Endodermal cell (in vitro differentiated cells): Measurements from ENCODE around the gene MS4A10. TPM values are rescaled to one million over a fixed set of nuclear protein-coding genes. Genes with fewer than 3 reads are reported as not detected.

ENCODE experiments used
- DNase-seq: peaks from one replicate; pipeline ENCODE4 v3.0.0-alpha.2; 2017
- H3K27ac ChIP-seq: 2 replicates; pipeline ENCODE4 v1.5.1; 2013; ENCODE audit warnings: mild to moderate bottlenecking, low read depth, low read length, moderate library complexity
- H3K27me3 ChIP-seq: 2 replicates; pipeline ENCODE4 v1.6.1; 2013; ENCODE audit warnings: mild to moderate bottlenecking, low read length, moderate library complexity; ENCODE audit not compliant: insufficient read depth, control insufficient read depth, poor library complexity, severe bottlenecking
- H3K36me3 ChIP-seq: 2 replicates; pipeline ENCODE4 v1.7.0; 2013; ENCODE audit warnings: mild to moderate bottlenecking, low read length, moderate library complexity; ENCODE audit not compliant: control insufficient read depth, insufficient read depth
- H3K4me1 ChIP-seq: one replicate; pipeline ENCODE4 v1.7.0; 2013; ENCODE audit warnings: low read length; ENCODE audit not compliant: control insufficient read depth, insufficient read depth
- H3K4me3 ChIP-seq: 2 replicates; pipeline ENCODE4 v1.5.1; 2013; ENCODE audit warnings: mild to moderate bottlenecking, low read length, moderate library complexity
- H3K9ac ChIP-seq: 2 replicates; pipeline ENCODE4 v1.6.1; 2013; ENCODE audit warnings: mild to moderate bottlenecking, low read length, moderate library complexity; ENCODE audit not compliant: poor library complexity, severe bottlenecking; ENCODE audit errors: extremely low read depth
- H3K9me3 ChIP-seq: 2 replicates; pipeline ENCODE4 v1.6.1; 2013; ENCODE audit warnings: mild to moderate bottlenecking, low read length, moderate library complexity; ENCODE audit not compliant: control insufficient read depth
- H3K27ac Mint-ChIP-seq: 2 replicates; pipeline ENCODE4 v1.8.0; 2020; ENCODE audit warnings: mixed read lengths
- H3K27me3 Mint-ChIP-seq: 2 replicates; pipeline ENCODE4 v1.8.0; 2021; ENCODE audit warnings: mild to moderate bottlenecking, mixed read lengths; ENCODE audit not compliant: insufficient read depth
- H3K36me3 Mint-ChIP-seq: 2 replicates; pipeline ENCODE4 v1.8.0; 2020; ENCODE audit warnings: low read depth, mixed read lengths
- H3K4me1 Mint-ChIP-seq: 2 replicates; pipeline ENCODE4 v1.8.0; 2020; ENCODE audit warnings: mixed read lengths
- H3K4me3 Mint-ChIP-seq: 2 replicates; pipeline ENCODE4 v1.8.0; 2020; ENCODE audit warnings: mild to moderate bottlenecking, moderate library complexity, mixed read lengths
- H3K9me3 Mint-ChIP-seq: 2 replicates; pipeline ENCODE4 v1.8.0; 2020; ENCODE audit warnings: mild to moderate bottlenecking, mixed read lengths
- CTCF ChIP-seq: fragments of 200-600 bp; sonication (generic); conservative IDR thresholded peaks from 2 replicates; pipeline ENCODE4 v1.5.0; 2021; ENCODE audit warnings: antibody characterized with exemption, mild to moderate bottlenecking
- WGBS, 2 experiments: methylation state at CpG; one replicate each; pipeline versions ENCODE4 v1.1.5 to v1.1.7; 2013; ENCODE audit warnings: missing lambda C conversion rate in 2 of 2, mixed read lengths in 1 of 2; ENCODE audit not compliant: insufficient coverage in 1 of 2, insufficient read length in 1 of 2; 5-methylcytosine and 5-hydroxymethylcytosine counted together
- total RNA-seq, 2 donors: library from RNA; stranded (reverse); fragmentation: NEBNext Ultra II Directional in 1 of 2; extraction: Animal tissue kit (Norgen Biotek cat#: 25700) in 1 of 2; gene quantifications; 2 replicates in 1 of 2; 3 replicates in 1 of 2; pipeline ENCODE4 v1.2.1, GENCODE V29; 2021

MS4A10 gene
- total RNA-seq, 2 donors from 2014 or later: not detected

- WGBS, 2 experiments: 93 to 97% methylated on average over 3 to 4 of the region's 4 CpGs
- H3K9ac ChIP-seq: no peak overlapping the region
- no peaks in the 10 kb centered on the region for H3K9me3 ChIP-seq
- DNase-seq: no peak
- no peak overlapping the region for H3K27ac ChIP-seq
- no peaks in the 10 kb centered on the region for H3K4me1 ChIP-seq
- H3K27me3 Mint-ChIP-seq: peaks cover 4% of the 10 kb centered on the region
- peaks cover 2% of the 10 kb centered on the region for H3K4me1 Mint-ChIP-seq
- H3K36me3 ChIP-seq: no peaks in the 10 kb centered on the region
- H3K36me3 Mint-ChIP-seq: no peaks in the 10 kb centered on the region
- no peak overlapping the region for H3K4me3 ChIP-seq
- TF ChIP-seq CTCF: no peak
- H3K27ac Mint-ChIP-seq: no peak overlapping the region
- peaks cover 3% of the 10 kb centered on the region for H3K9me3 Mint-ChIP-seq
- H3K27me3 ChIP-seq: no peaks in the 10 kb centered on the region
- no peak overlapping the region for H3K4me3 Mint-ChIP-seq
Observed at GRCh38 chr11:60761436-60762190, 23.5 kb upstream of the MS4A10 start.

- DNase-seq: no peak
- H3K27ac ChIP-seq: no peak overlapping the region
- H3K9me3 Mint-ChIP-seq: no peaks in the 10 kb centered on the region
- H3K27me3 ChIP-seq: peaks cover 6% of the 10 kb centered on the region
- no peaks in the 10 kb centered on the region for H3K4me1 ChIP-seq
- no peak overlapping the region for H3K9ac ChIP-seq
- no peak overlapping the region for H3K4me3 ChIP-seq
- no peaks in the 10 kb centered on the region for H3K36me3 Mint-ChIP-seq
- H3K27me3 Mint-ChIP-seq: peaks cover 11% of the 10 kb centered on the region
- no peaks in the 10 kb centered on the region for H3K9me3 ChIP-seq
- H3K4me1 Mint-ChIP-seq: peaks cover 2% of the 10 kb centered on the region
- H3K27ac Mint-ChIP-seq: no peak overlapping the region
- no peaks in the 10 kb centered on the region for H3K36me3 ChIP-seq
- TF ChIP-seq CTCF: peak; percentile 73
- no peak overlapping the region for H3K4me3 Mint-ChIP-seq
- 66 to 70% methylated on average over 7 to 11 of the region's 11 CpGs for WGBS, 2 experiments
Observed at GRCh38 chr11:60762851-60763691, 22.1 kb upstream of the MS4A10 start.

- 89 to 94% methylated on average over 6 to 11 of the region's 11 CpGs for WGBS, 2 experiments
- H3K4me3 Mint-ChIP-seq: no peak overlapping the region
- H3K36me3 ChIP-seq: no peaks in the 10 kb centered on the region
- no peak overlapping the region for H3K4me3 ChIP-seq
- H3K4me1 Mint-ChIP-seq: peaks cover 2% of the 10 kb centered on the region
- no peaks in the 10 kb centered on the region for H3K9me3 Mint-ChIP-seq
- H3K27me3 ChIP-seq: peaks cover 6% of the 10 kb centered on the region
- H3K9me3 ChIP-seq: no peaks in the 10 kb centered on the region
- peak overlapping the region; percentile 19 for H3K27ac Mint-ChIP-seq
- no peak overlapping the region for H3K27ac ChIP-seq
- H3K36me3 Mint-ChIP-seq: no peaks in the 10 kb centered on the region
- H3K4me1 ChIP-seq: no peaks in the 10 kb centered on the region
- no peak overlapping the region for H3K9ac ChIP-seq
- H3K27me3 Mint-ChIP-seq: peaks cover 19% of the 10 kb centered on the region
- DNase-seq: no peak
- TF ChIP-seq CTCF: no peak
Observed at GRCh38 chr11:60763692-60764369, 21.3 kb upstream of the MS4A10 start.
